Ishikawa (cell line): ENCODE data around the gene SPTBN5.

Experiments
- CEBPB ChIP-seq: IDR thresholded peaks from 2 replicates; pipeline ENCODE4 v1.6.1; 2012
- CREB1 ChIP-seq: IDR thresholded peaks from 2 replicates; pipeline ENCODE4 v1.6.1; 2012; ENCODE audit warnings: low read depth
- EGR1 ChIP-seq: IDR thresholded peaks from 2 replicates; pipeline ENCODE4 v1.6.1; 2012
- EP300 ChIP-seq: IDR thresholded peaks from 2 replicates; pipeline ENCODE4 v1.6.1; 2012; ENCODE audit warnings: borderline replicate concordance
- TAF1 ChIP-seq: IDR thresholded peaks from 2 replicates; pipeline ENCODE4 v1.6.1; 2012; ENCODE audit warnings: low read depth, mild to moderate bottlenecking
- TEAD4 ChIP-seq: IDR thresholded peaks from 2 replicates; pipeline ENCODE4 v1.6.1; 2012
- YY1 ChIP-seq: IDR thresholded peaks from 2 replicates; pipeline ENCODE4 v1.6.1; 2012; ENCODE audit warnings: low read depth
- TF ChIP-seq, protein P1 (sequence below): IDR thresholded peaks from 2 replicates; pipeline ENCODE4 v1.6.1; 2012
- TF ChIP-seq, protein P2 (sequence below): IDR thresholded peaks from 2 replicates; pipeline ENCODE4 v1.6.1; 2012; ENCODE audit warnings: low read depth, mild to moderate bottlenecking

DNA sequence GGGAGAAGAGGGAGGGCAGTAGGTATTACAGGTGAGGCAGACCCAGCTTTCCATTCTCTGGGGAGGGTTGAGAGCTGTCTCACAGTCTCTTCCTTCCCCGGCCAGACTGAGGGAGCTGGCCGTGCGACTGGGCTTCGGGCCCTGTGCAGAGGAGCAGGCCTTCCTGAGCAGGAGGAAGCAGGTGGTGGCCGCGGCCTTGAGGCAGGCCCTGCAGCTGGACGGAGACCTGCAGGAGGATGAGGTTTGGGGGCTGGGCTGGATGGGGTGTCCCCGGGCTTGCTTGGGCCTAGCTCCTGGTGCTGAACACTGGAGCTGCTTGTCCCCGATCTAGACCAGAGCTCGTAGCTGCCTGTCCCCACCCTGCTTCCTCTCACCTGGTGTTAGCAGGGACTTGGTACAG is 50.3 kb downstream of the SPTBN5 start:
- TF ChIP-seq TAF1 (no peak), CEBPB (no peak), EP300 (no peak), YY1 (no peak), TEAD4 (no peak), EGR1 (no peak), CREB1 (no peak)
- TF ChIP-seq, protein P1, sequence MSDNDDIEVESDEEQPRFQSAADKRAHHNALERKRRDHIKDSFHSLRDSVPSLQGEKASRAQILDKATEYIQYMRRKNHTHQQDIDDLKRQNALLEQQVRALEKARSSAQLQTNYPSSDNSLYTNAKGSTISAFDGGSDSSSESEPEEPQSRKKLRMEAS, result no peak
- TF ChIP-seq, protein P2, sequence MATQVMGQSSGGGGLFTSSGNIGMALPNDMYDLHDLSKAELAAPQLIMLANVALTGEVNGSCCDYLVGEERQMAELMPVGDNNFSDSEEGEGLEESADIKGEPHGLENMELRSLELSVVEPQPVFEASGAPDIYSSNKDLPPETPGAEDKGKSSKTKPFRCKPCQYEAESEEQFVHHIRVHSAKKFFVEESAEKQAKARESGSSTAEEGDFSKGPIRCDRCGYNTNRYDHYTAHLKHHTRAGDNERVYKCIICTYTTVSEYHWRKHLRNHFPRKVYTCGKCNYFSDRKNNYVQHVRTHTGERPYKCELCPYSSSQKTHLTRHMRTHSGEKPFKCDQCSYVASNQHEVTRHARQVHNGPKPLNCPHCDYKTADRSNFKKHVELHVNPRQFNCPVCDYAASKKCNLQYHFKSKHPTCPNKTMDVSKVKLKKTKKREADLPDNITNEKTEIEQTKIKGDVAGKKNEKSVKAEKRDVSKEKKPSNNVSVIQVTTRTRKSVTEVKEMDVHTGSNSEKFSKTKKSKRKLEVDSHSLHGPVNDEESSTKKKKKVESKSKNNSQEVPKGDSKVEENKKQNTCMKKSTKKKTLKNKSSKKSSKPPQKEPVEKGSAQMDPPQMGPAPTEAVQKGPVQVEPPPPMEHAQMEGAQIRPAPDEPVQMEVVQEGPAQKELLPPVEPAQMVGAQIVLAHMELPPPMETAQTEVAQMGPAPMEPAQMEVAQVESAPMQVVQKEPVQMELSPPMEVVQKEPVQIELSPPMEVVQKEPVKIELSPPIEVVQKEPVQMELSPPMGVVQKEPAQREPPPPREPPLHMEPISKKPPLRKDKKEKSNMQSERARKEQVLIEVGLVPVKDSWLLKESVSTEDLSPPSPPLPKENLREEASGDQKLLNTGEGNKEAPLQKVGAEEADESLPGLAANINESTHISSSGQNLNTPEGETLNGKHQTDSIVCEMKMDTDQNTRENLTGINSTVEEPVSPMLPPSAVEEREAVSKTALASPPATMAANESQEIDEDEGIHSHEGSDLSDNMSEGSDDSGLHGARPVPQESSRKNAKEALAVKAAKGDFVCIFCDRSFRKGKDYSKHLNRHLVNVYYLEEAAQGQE, result no peak
